HL-60 (cell line): Measurements from ENCODE around the gene PRKAA2.

ENCODE experiments used
- DNase-seq, 2 experiments: peaks; one replicate each; pipeline ENCODE4 v3.0.0-alpha.2; 2010 to 2020; ENCODE audit warnings: low read depth in 1 of 2, low spot score in 1 of 2
- H3K27ac ChIP-seq: fragments of 250-450 bp; sonication (Bioruptor Pico); replicated peaks from 2 replicates; pipeline ENCODE4 v1.5.1; 2020; ENCODE audit warnings: mild to moderate bottlenecking, moderate library complexity
- H3K27me3 ChIP-seq: fragments of 250-450 bp; sonication (Bioruptor Pico); 2 replicates; pipeline ENCODE4 v1.5.1; 2021; ENCODE audit warnings: mild to moderate bottlenecking, moderate library complexity; ENCODE audit not compliant: insufficient read depth, poor library complexity, severe bottlenecking
- H3K4me3 ChIP-seq: replicated peaks from 2 replicates; pipeline ENCODE4 v1.5.1; 2011; ENCODE audit warnings: mild to moderate bottlenecking, control low read depth, low read length; ENCODE audit not compliant: insufficient read depth
- GABPA ChIP-seq: IDR thresholded peaks from 2 replicates; pipeline ENCODE4 v1.6.1; 2012; ENCODE audit warnings: low read depth
- POLR2AphosphoS5 ChIP-seq: IDR thresholded peaks from 2 replicates; pipeline ENCODE4 v1.6.1; 2012; ENCODE audit warnings: low read depth
- SPI1 ChIP-seq: IDR thresholded peaks from 2 replicates; pipeline ENCODE4 v1.6.1; 2012; ENCODE audit warnings: low read depth, mild to moderate bottlenecking, borderline replicate concordance
- TF ChIP-seq, protein P1 (sequence below): IDR thresholded peaks from 2 replicates; pipeline ENCODE4 v1.6.1; 2012; ENCODE audit warnings: low read depth; ENCODE audit not compliant: insufficient replicate concordance
- TF ChIP-seq, protein P2 (sequence below): IDR thresholded peaks from one replicate; pipeline ENCODE4 v1.5.1; 2011; ENCODE audit warnings: low read length, control low read depth, inconsistent platforms; ENCODE audit not compliant: insufficient read depth

PRKAA2 gene

DNA sequence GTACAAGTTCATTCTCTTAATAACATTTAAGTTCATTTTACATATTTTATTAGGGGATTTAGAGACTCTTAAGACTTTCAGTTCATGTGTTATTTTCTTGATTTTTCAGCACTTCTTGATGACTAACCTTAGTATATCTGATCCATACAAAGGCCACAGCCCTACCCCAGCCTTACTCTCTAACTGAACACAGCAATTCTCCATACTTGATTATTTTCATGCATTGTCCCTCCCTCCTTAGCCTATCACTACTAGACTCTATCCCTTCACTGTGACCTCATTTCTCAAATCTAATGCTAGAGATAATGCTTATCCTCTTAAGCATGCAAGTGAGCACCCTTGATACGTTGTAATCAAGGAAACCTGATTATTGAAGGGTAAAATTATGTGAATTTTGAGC, 15.2 kb downstream of the PRKAA2 start:
- Histone ChIP-seq H3K4me3 (no peak overlapping the region), H3K27me3 (no peaks in the 10 kb centered on the region), H3K27ac (no peak overlapping the region)
- DNase-seq, result no peak
- TF ChIP-seq, protein P1, sequence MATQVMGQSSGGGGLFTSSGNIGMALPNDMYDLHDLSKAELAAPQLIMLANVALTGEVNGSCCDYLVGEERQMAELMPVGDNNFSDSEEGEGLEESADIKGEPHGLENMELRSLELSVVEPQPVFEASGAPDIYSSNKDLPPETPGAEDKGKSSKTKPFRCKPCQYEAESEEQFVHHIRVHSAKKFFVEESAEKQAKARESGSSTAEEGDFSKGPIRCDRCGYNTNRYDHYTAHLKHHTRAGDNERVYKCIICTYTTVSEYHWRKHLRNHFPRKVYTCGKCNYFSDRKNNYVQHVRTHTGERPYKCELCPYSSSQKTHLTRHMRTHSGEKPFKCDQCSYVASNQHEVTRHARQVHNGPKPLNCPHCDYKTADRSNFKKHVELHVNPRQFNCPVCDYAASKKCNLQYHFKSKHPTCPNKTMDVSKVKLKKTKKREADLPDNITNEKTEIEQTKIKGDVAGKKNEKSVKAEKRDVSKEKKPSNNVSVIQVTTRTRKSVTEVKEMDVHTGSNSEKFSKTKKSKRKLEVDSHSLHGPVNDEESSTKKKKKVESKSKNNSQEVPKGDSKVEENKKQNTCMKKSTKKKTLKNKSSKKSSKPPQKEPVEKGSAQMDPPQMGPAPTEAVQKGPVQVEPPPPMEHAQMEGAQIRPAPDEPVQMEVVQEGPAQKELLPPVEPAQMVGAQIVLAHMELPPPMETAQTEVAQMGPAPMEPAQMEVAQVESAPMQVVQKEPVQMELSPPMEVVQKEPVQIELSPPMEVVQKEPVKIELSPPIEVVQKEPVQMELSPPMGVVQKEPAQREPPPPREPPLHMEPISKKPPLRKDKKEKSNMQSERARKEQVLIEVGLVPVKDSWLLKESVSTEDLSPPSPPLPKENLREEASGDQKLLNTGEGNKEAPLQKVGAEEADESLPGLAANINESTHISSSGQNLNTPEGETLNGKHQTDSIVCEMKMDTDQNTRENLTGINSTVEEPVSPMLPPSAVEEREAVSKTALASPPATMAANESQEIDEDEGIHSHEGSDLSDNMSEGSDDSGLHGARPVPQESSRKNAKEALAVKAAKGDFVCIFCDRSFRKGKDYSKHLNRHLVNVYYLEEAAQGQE, result no peak
- TF ChIP-seq SPI1, result no peak
- TF ChIP-seq, protein P2, sequence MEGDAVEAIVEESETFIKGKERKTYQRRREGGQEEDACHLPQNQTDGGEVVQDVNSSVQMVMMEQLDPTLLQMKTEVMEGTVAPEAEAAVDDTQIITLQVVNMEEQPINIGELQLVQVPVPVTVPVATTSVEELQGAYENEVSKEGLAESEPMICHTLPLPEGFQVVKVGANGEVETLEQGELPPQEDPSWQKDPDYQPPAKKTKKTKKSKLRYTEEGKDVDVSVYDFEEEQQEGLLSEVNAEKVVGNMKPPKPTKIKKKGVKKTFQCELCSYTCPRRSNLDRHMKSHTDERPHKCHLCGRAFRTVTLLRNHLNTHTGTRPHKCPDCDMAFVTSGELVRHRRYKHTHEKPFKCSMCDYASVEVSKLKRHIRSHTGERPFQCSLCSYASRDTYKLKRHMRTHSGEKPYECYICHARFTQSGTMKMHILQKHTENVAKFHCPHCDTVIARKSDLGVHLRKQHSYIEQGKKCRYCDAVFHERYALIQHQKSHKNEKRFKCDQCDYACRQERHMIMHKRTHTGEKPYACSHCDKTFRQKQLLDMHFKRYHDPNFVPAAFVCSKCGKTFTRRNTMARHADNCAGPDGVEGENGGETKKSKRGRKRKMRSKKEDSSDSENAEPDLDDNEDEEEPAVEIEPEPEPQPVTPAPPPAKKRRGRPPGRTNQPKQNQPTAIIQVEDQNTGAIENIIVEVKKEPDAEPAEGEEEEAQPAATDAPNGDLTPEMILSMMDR, result no peak
- TF ChIP-seq GABPA, result no peak
- no peak for TF ChIP-seq POLR2AphosphoS5

DNA sequence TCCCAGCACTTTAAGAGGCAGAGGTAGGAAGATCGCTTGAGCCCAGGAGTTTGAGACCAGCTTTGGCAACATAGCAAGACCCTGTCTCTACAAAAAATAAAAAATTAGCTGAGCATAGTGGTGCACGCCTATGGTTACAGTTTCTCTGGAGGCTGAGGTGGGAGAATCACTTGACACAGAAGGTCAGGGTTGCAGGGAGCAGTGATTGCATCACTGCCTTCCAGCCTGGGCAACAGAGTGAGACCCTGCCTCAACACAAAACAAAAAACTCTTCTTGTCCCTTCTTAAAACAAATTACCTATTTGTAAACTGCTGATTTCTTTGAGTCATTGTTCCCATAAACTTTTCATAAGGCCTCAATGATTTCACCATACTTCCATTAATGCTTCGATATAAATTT, 18.7 kb downstream of the PRKAA2 start:
- Histone ChIP-seq H3K4me3 (no peak overlapping the region), H3K27ac (no peak overlapping the region), H3K27me3 (no peaks in the 10 kb centered on the region)
- TF ChIP-seq GABPA (no peak), SPI1 (no peak), POLR2AphosphoS5 (no peak)
- TF ChIP-seq, protein P1, result no peak
- TF ChIP-seq, protein P2, result no peak
- no peak for DNase-seq

DNA sequence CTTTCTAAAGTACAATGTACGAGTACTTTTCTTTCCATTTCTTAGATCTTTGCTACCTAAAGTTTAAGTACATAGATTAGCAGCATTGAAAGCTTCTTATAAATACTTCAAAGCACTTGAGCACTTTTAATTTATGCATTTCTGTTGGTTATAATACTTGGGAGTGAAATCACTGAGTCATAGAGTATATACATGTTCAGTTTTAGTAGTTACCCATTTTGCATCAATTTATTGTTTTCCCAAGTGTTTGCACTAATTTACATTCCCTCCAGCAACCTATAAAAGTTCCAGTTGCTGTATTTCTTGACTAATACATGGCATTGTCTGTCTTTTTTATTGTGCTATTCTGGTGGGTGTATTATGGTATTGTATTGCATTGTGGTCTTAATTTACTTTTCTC, 20.3 kb downstream of the PRKAA2 start:
- no peak for DNase-seq
- Histone ChIP-seq H3K4me3 (no peak overlapping the region), H3K27me3 (no peaks in the 10 kb centered on the region), H3K27ac (no peak overlapping the region)
- TF ChIP-seq, protein P1, result no peak
- TF ChIP-seq SPI1 (no peak), GABPA (no peak), POLR2AphosphoS5 (no peak)
- TF ChIP-seq, protein P2, result no peak
